ENCODE measurements around the gene CDK19. TPM values are rescaled to one million over a fixed set of nuclear protein-coding genes. Genes with fewer than 3 reads are reported as not detected.

CDK19 gene
- total and polyA plus RNA-seq, 3 donors from 2014 or later, result 30.7 to 50.0 (median 31.5) TPM

GRCh38 chr6:110561696-110562095 lies 253.6 kb downstream of the CDK19 start:
- Histone ChIP-seq H3K27ac (no peak overlapping the region), H3K36me3 (ENCODE audit: low read depth, missing control alignments) (no peaks in the 10 kb centered on the region), H3K27me3 (no peaks in the 10 kb centered on the region), H3K4me3 (no peak overlapping the region), H3K4me1 (no peaks in the 10 kb centered on the region), H3K9me3 (no peaks in the 10 kb centered on the region)
- TF ChIP-seq, protein P1, sequence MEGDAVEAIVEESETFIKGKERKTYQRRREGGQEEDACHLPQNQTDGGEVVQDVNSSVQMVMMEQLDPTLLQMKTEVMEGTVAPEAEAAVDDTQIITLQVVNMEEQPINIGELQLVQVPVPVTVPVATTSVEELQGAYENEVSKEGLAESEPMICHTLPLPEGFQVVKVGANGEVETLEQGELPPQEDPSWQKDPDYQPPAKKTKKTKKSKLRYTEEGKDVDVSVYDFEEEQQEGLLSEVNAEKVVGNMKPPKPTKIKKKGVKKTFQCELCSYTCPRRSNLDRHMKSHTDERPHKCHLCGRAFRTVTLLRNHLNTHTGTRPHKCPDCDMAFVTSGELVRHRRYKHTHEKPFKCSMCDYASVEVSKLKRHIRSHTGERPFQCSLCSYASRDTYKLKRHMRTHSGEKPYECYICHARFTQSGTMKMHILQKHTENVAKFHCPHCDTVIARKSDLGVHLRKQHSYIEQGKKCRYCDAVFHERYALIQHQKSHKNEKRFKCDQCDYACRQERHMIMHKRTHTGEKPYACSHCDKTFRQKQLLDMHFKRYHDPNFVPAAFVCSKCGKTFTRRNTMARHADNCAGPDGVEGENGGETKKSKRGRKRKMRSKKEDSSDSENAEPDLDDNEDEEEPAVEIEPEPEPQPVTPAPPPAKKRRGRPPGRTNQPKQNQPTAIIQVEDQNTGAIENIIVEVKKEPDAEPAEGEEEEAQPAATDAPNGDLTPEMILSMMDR (IDR thresholded peaks at IDR 0.05), result no peak
- TF ChIP-seq POLR2A (IDR thresholded peaks at IDR 0.05), result no peak
- intact Hi-C loops (cut with DNase I; ENCODE audit: low total_unique reads), result no loop called here
- no peak for DNase-seq

- Histone ChIP-seq H3K27me3 (no peaks in the 10 kb centered on the region), H3K9me3 (no peaks in the 10 kb centered on the region), H3K27ac (no peak overlapping the region), H3K36me3 (ENCODE audit: low read depth, missing control alignments) (no peaks in the 10 kb centered on the region), H3K4me3 (no peak overlapping the region), H3K4me1 (no peaks in the 10 kb centered on the region)
- 90 to 93% methylated on average over 5 of the region's 5 CpGs for WGBS, 2 donors
- intact Hi-C loops (cut with DNase I; ENCODE audit: low total_unique reads), result no loop called here
- no peak for DNase-seq
- TF ChIP-seq POLR2A (IDR thresholded peaks at IDR 0.05), result no peak
- TF ChIP-seq, protein P1 (IDR thresholded peaks at IDR 0.05), result no peak
These were observed 254.3 kb downstream of the CDK19 start for GRCh38 chr6:110561008-110561396.

DNA sequence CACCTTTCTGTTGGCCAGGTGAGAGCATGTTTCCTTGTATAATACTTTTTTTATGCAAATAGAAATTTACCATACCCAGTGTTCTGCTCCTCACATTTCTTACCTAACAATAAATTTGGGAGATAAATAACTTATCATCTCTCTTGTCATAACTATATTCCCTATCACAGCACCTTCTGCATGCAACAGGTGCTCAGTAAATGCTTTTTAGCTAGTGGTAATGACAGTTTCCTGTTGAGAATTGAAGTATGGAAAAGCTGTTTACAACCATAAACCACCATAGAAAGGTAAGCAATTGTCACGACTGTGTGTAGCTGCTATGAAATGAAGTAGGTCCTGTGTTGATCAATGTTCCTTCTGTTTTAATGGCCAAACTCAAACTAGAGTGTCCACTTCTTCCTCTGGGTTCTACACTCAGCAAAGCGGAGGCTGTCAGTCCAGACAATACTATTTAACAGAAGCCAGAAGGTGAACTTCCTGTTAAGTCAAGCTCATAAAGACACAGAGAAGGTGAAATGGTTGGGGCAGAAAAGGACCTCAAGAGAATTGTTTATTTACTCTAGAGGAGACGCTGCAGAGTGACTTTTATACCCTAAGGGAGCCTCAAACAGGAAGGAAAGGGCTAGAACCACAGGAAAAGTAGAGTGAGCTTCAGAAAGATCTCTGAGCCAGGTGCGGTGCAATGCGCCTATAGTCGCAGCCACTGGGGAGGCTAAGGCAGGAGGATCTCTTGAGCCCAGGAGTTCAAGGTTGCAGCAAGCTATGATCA lies 254.8 kb downstream of the CDK19 start:
- WGBS, 2 donors, result 70 to 72% methylated on average over 6 of the region's 6 CpGs
- intact Hi-C loops (cut with DNase I; ENCODE audit: low total_unique reads), result no loop called here
- no peak for TF ChIP-seq POLR2A (IDR thresholded peaks at IDR 0.05)
- TF ChIP-seq, protein P1 (IDR thresholded peaks at IDR 0.05), result no peak

More for the DNA sequence above, 254.8 kb downstream of the CDK19 start:
- H3K36me3 ChIP-seq (ENCODE audit: low read depth, missing control alignments), result no peaks in the 10 kb centered on the region
- H3K9me3 ChIP-seq, result no peaks in the 10 kb centered on the region
- DNase-seq, result no peak
- no peak overlapping the region for H3K4me3 ChIP-seq
- H3K27ac ChIP-seq, result no peak overlapping the region
- H3K4me1 ChIP-seq, result no peaks in the 10 kb centered on the region
- H3K27me3 ChIP-seq, result no peaks in the 10 kb centered on the region

Small RNAs within 50 kb of the gene (small RNA-seq; reads per million reads assigned to genes)
- gene RNU6-1115P (0 reads per million in 2 donors), gene RNU6-957P (0 reads per million in 2 donors), gene SNORA40C (0 reads per million in 2 donors)

Other genes with a start within 250 kb of the CDK19 start
- 100 to 1,000 TPM in 1 of 2 donors, 10 to 100 TPM in 1; 85.6 to 109 TPM for gene AMD1, start 59.3 kb upstream of the CDK19 start, total RNA-seq
- gene AMD1, start 59.3 kb upstream of the CDK19 start, polyA plus RNA-seq (ENCODE audit: insufficient read depth, low read depth, low replicate concordance), result 47.9 TPM
- 10 to 100 TPM; 76.4 to 84.0 TPM for gene GTF3C6, start 143.2 kb upstream of the CDK19 start, total RNA-seq
- 103 TPM for gene GTF3C6, start 143.2 kb upstream of the CDK19 start, polyA plus RNA-seq (ENCODE audit: insufficient read depth, low read depth, low replicate concordance)
- gene RPF2, start 166.6 kb upstream of the CDK19 start, total RNA-seq, result 10 to 100 TPM; 16.4 to 17.3 TPM
- 23.3 TPM for gene RPF2, start 166.6 kb upstream of the CDK19 start, polyA plus RNA-seq (ENCODE audit: insufficient read depth, low read depth, low replicate concordance)

Measured in testis (tissue), 3 donors.